Activated CD4-positive, alpha-beta memory T cell treated with anti-CD3 and anti-CD28 coated beads for 36 hours (primary cell): ENCODE data around the gene RSPH3. TPM values are rescaled to one million over a fixed set of nuclear protein-coding genes. Genes with fewer than 3 reads are reported as not detected.
A peak's percentile ranks its signal among the peaks of the same experiment; 100 is the strongest.
"Not testable (repeated sequence)": the region's sequence is repeated elsewhere in the genome, so short reads cannot be mapped to it uniquely, and the experiment has no call there.

Experiments
- CTCF ChIA-PET: fragments of 350-600 bp; sonication (Branson Sonifier 250); formaldehyde crosslinking; loops from one replicate; lab custom pipeline; 2021; ENCODE audit warnings: antibody characterized with exemption, inconsistent platforms; lab: Charles Lee
- POLR2A ChIA-PET: fragments of 350-600 bp; sonication (Branson Sonifier 250); formaldehyde crosslinking; loops from one replicate; lab custom pipeline; 2021; ENCODE audit warnings: antibody characterized with exemption; lab: Charles Lee
- DNase-seq: peaks from one replicate; pipeline ENCODE4 v3.0.0-alpha.2; 2020
- H3K27ac Mint-ChIP-seq: one replicate; pipeline ENCODE4 v1.8.0; 2021; ENCODE audit warnings: mixed read lengths
- H3K27me3 Mint-ChIP-seq: one replicate; pipeline ENCODE4 v1.8.0; 2021; ENCODE audit warnings: mixed read lengths
- H3K36me3 Mint-ChIP-seq: one replicate; pipeline ENCODE4 v1.8.0; 2021; ENCODE audit warnings: mixed read lengths
- H3K4me1 Mint-ChIP-seq: one replicate; pipeline ENCODE4 v1.8.0; 2021; ENCODE audit warnings: low read depth, mixed read lengths
- H3K4me3 Mint-ChIP-seq: one replicate; pipeline ENCODE4 v1.8.0; 2021; ENCODE audit warnings: mild to moderate bottlenecking, mixed read lengths
- H3K9me3 Mint-ChIP-seq: one replicate; pipeline ENCODE4 v1.8.0; 2021; ENCODE audit warnings: mixed read lengths
- intact Hi-C: fragments of 100-400 bp; cut with micrococcal nuclease; formaldehyde crosslinking; loops from one replicate; pipeline ENCODE4 v1.15.1; 2023
- total RNA-seq, 2 experiments: library from RNA; stranded (reverse); gene quantifications; one replicate each; pipeline ENCODE4 v1.2.3, GENCODE V29; 2021

The RSPH3 gene
- total RNA-seq, 2 experiments from 2014 or later = 6.1 to 6.8 TPM

DNA sequence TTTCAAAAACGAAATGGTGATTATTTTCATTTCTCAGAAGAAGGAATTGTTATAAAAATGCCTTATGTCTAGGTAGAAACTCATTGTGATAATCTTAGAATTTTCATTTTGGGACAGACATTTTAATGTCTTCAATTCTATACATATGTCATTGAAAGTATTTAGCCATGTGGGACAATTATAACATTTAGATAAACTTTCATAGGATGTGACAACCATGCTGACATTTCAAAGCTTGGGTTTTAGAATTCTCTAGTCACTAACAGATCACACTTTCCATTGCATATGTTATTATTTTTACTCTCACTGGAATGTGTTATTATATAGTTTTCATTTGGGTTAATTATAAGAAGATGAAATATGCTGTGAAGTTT, 39.9 kb upstream of the RSPH3 start:
- no peak for DNase-seq
- Mint-ChIP-seq H3K4me3 (peak overlapping the region; percentile 94), H3K4me1 (peaks cover 74% of the 10 kb centered on the region), H3K27me3 (no peaks in the 10 kb centered on the region), H3K36me3 (peaks cover 89% of the 10 kb centered on the region), H3K27ac (peak overlapping the region; percentile 95), H3K9me3 (no peaks in the 10 kb centered on the region)
- intact Hi-C loops = loop anchor here (1.0 to 5.0 kb wide), 6 partner anchors 22 to 891 kb away; no protein-coding TSS in a partner anchor
- ChIA-PET CTCF (interaction anchor here (0.7 to 11.6 kb wide), 9 partner anchors 18 to 95 kb away, joined by 3 to 370 read pairs (median 7); partner anchors contain the start of gene RSPH3), POLR2A (interaction anchor here (0.9 to 3.7 kb wide), 17 partner anchors 17 to 70 kb away, joined by 3 to 44 read pairs (median 6); no protein-coding TSS in a partner anchor)

DNA sequence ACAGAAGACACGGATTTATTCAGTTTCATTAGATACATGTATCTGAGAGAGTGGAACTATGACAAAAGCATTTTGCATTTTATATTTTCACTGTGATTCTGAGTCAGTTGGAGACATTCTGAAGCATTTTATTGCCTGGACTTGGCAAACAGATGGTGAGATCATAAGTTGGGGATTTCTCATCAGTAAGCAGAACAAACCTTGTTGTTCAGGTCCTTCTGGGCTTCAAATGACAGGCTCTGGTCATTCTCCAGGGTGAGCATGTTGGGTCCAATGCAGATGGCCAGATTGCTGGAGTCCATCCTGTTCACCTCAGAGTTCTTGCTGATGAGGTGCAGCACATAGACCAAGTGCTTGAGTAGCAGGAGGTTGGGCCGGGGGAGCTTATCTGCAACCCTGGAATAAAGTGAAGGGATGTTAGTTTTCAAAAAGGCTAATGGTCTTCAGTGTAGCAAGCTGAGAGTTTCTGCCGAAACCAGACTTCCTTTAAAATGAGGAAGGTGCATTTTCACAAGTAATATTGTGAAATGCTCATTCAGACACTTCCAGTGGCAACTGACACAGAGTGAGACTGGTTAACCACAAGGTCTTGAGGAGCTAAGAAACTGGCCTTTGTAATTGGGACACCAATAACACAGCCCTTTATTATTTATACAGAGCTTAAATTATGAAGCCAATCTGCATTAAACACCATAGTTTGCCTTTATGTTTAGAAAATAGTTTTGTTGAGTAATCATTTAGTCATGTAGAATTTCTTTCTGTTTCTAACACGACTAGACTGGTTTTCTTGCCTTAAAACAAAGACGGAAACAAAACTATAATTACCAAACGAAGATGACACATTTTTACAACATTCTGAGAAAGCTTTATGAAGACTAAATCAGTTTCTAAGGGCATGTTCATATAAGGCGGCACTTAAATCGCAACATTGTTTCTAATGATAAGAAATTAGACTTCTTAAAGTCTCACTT, 39.2 kb upstream of the RSPH3 start:
- Mint-ChIP-seq H3K27me3 (no peaks in the 10 kb centered on the region), H3K27ac (peak overlapping the region; percentile 95), H3K36me3 (peaks cover 90% of the 10 kb centered on the region), H3K9me3 (no peaks in the 10 kb centered on the region), H3K4me3 (peak overlapping the region; percentile 94), H3K4me1 (peaks cover 75% of the 10 kb centered on the region)
- CTCF ChIA-PET = interaction anchor here (0.7 to 11.6 kb wide), 9 partner anchors 19 to 95 kb away, joined by 3 to 370 read pairs (median 7); partner anchors contain the start of gene RSPH3
- intact Hi-C loops = loop anchor here (1.0 to 2.0 kb wide), 5 partner anchors 21 to 892 kb away; no protein-coding TSS in a partner anchor
- DNase-seq = peak; percentile 38
- POLR2A ChIA-PET = interaction anchor here (0.7 to 3.7 kb wide), 18 partner anchors 17 to 71 kb away, joined by 3 to 44 read pairs (median 6); no protein-coding TSS in a partner anchor

GRCh38 chr6:159038318-159038717, 38.3 kb upstream of the RSPH3 start:
- intact Hi-C loops = loop anchor here (2.0 kb wide), 2 partner anchors 44 to 222 kb away; no protein-coding TSS in a partner anchor
- DNase-seq, H3K9me3 Mint-ChIP-seq, H3K27me3 Mint-ChIP-seq, H3K4me3 Mint-ChIP-seq: not testable (repeated sequence)
- CTCF ChIA-PET = interaction anchor here (0.9 to 11.6 kb wide), 4 partner anchors 20 to 96 kb away, joined by 3 to 370 read pairs (median 9); no protein-coding TSS in a partner anchor
- peaks cover 83% of the 10 kb centered on the region for H3K36me3 Mint-ChIP-seq
- POLR2A ChIA-PET = interaction anchor here (3.7 kb wide), 1 partner anchor 20 kb away, joined by 44 read pairs; no protein-coding TSS in a partner anchor
- peaks cover 80% of the 10 kb centered on the region for H3K4me1 Mint-ChIP-seq
- H3K27ac Mint-ChIP-seq = peak overlapping the region; percentile 95

GRCh38 chr6:159037756-159038290, 37.8 kb upstream of the RSPH3 start:
- peak overlapping the region; percentile 31 for H3K27ac Mint-ChIP-seq
- intact Hi-C loops = loop anchor here (2.0 kb wide), 2 partner anchors 43 to 221 kb away; no protein-coding TSS in a partner anchor
- H3K36me3 Mint-ChIP-seq = peaks cover 78% of the 10 kb centered on the region
- peak overlapping the region; percentile 10 for H3K4me3 Mint-ChIP-seq
- H3K4me1 Mint-ChIP-seq = peaks cover 78% of the 10 kb centered on the region
- no peak for DNase-seq
- ChIA-PET POLR2A (interaction anchor here (3.7 kb wide), 1 partner anchor 20 kb away, joined by 44 read pairs; no protein-coding TSS in a partner anchor), CTCF (interaction anchor here (0.9 to 11.6 kb wide), 3 partner anchors 20 to 64 kb away, joined by 3 to 370 read pairs (median 7); no protein-coding TSS in a partner anchor)
- no peaks in the 10 kb centered on the region for H3K27me3 Mint-ChIP-seq
- H3K9me3 Mint-ChIP-seq = no peaks in the 10 kb centered on the region

DNA sequence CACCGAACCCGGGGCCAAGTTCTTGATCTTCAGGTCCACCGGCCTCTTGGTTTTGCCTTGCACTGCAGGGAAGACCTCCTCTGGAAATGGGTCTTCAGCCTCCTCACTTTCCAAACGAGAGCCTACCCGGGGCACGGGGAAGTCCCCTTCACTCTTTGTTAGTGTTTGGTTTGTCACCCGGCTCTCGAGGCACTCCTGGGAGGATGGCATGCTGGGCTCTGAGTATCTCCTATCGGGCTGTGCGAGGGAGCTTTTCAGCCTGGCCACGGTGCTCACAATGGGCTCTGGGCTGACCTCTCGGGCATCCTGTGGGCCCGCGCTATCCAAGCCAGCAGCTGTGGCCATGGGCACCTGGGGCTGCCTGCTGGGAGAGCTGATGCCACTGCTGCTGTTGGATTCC, 36.7 kb upstream of the RSPH3 start:
- ChIA-PET CTCF (interaction anchor here (0.6 to 11.6 kb wide), 3 partner anchors 28 to 98 kb away, joined by 3 to 370 read pairs (median 7); no protein-coding TSS in a partner anchor), POLR2A (interaction anchor here (1.4 to 3.7 kb wide), 2 partner anchors 19 kb away, joined by 8 to 44 read pairs; no protein-coding TSS in a partner anchor)
- Mint-ChIP-seq H3K9me3 (no peaks in the 10 kb centered on the region), H3K4me1 (peaks cover 71% of the 10 kb centered on the region), H3K4me3 (no peak overlapping the region), H3K27me3 (no peaks in the 10 kb centered on the region), H3K27ac (peak overlapping the region; percentile 76), H3K36me3 (peaks cover 67% of the 10 kb centered on the region)
- peak; percentile 39 for DNase-seq
- intact Hi-C loops = no loop called here

- POLR2A ChIA-PET = interaction anchor here (1.4 kb wide), 1 partner anchor 18 kb away, joined by 8 read pairs; no protein-coding TSS in a partner anchor
- Mint-ChIP-seq H3K27me3 (no peaks in the 10 kb centered on the region), H3K4me3 (no peak overlapping the region), H3K4me1 (peaks cover 63% of the 10 kb centered on the region), H3K9me3 (no peaks in the 10 kb centered on the region), H3K27ac (no peak overlapping the region), H3K36me3 (peaks cover 59% of the 10 kb centered on the region)
- CTCF ChIA-PET = interaction anchor here (2.3 to 11.6 kb wide), 2 partner anchors 28 to 66 kb away, joined by 11 to 370 read pairs; no protein-coding TSS in a partner anchor
- DNase-seq = no peak
- intact Hi-C loops = no loop called here
Measured at GRCh38 chr6:159035891-159036290, 35.9 kb upstream of the RSPH3 start.

GRCh38 chr6:159033160-159034049, 33.4 kb upstream of the RSPH3 start:
- Mint-ChIP-seq H3K4me3 (no peak overlapping the region), H3K4me1 (peaks cover 43% of the 10 kb centered on the region), H3K27ac (no peak overlapping the region), H3K9me3 (no peaks in the 10 kb centered on the region), H3K36me3 (peaks cover 36% of the 10 kb centered on the region), H3K27me3 (no peaks in the 10 kb centered on the region)
- no peak for DNase-seq
- intact Hi-C loops = no loop called here
- ChIA-PET CTCF (interaction anchor here (1.0 to 2.2 kb wide), 4 partner anchors 15 to 101 kb away, joined by 4 to 11 read pairs (median 6); no protein-coding TSS in a partner anchor), POLR2A (interaction anchor here (0.8 kb wide), 1 partner anchor 15 kb away, joined by 3 read pairs; no protein-coding TSS in a partner anchor)

- Mint-ChIP-seq H3K4me3 (no peak overlapping the region), H3K27ac (no peak overlapping the region), H3K36me3 (peaks cover 23% of the 10 kb centered on the region), H3K9me3 (no peaks in the 10 kb centered on the region), H3K4me1 (peaks cover 28% of the 10 kb centered on the region), H3K27me3 (no peaks in the 10 kb centered on the region)
- ChIA-PET CTCF (interaction anchor here (1.4 to 2.2 kb wide), 3 partner anchors 14 to 102 kb away, joined by 4 to 11 read pairs (median 7); no protein-coding TSS in a partner anchor), POLR2A (no interaction called here)
- no peak for DNase-seq
- intact Hi-C loops = no loop called here
Measured at GRCh38 chr6:159031846-159032245, 31.8 kb upstream of the RSPH3 start.

DNA sequence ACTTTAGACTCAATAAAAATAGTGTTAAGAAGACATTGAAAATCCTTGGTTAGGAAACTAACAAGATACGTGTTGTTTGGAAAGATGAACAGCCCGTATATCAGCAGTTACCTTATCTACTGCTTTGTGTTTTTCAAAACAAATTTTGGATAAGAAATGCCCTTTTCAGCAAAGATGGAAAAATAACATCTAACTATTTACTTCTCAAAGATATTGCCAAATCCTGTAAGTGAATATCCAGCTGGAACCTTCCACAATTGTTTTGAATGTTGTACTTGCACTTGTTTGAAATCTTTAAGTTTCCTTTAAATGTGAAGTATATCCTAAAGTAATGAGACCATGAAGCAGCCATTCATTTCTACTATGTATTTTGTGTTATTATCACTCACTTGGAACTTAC, 30.2 kb upstream of the RSPH3 start:
- CTCF ChIA-PET = interaction anchor here (0.9 to 1.5 kb wide), 2 partner anchors 80 to 104 kb away, joined by 3 read pairs; no protein-coding TSS in a partner anchor
- Mint-ChIP-seq H3K36me3 (peaks cover 14% of the 10 kb centered on the region), H3K9me3 (peaks cover 9% of the 10 kb centered on the region), H3K27ac (no peak overlapping the region), H3K27me3 (no peaks in the 10 kb centered on the region), H3K4me1 (peaks cover 13% of the 10 kb centered on the region), H3K4me3 (no peak overlapping the region)
- DNase-seq = no peak
- intact Hi-C loops = no loop called here
- POLR2A ChIA-PET = no interaction called here

- H3K27me3 Mint-ChIP-seq, DNase-seq, intact Hi-C loops, H3K27ac Mint-ChIP-seq, POLR2A ChIA-PET, H3K4me3 Mint-ChIP-seq: not testable (repeated sequence)
- peaks cover 35% of the 10 kb centered on the region for H3K9me3 Mint-ChIP-seq
- peaks cover 19% of the 10 kb centered on the region for H3K4me1 Mint-ChIP-seq
- peaks cover 28% of the 10 kb centered on the region for H3K36me3 Mint-ChIP-seq
- CTCF ChIA-PET = interaction anchor here (1.8 to 2.2 kb wide), 2 partner anchors 80 to 85 kb away, joined by 4 to 5 read pairs; no protein-coding TSS in a partner anchor
Measured at GRCh38 chr6:159025224-159025623, 25.2 kb upstream of the RSPH3 start.
